ENCODE measurements around the gene STK38L.
A peak's percentile ranks its signal among the peaks of the same experiment; 100 is the strongest.

STK38L gene

DNA sequence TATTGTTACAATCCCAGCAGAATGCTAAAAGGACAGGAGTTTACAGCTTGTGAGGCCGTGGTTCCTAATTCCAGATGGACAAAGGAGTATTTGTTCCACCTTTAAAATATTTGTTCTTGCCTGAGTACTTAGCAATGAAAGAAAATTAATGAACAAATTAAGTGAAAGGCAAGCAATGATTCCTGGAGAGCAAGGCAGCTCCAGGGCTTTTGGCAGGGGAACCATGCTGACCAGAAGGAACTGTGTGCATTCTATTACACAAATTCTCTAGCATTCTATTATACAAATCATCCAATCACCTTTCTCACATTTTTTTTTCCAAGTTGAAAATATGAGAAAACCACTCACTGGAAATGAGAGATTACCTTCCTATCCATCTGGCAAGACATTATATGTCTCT lies 86.8 kb downstream of the STK38L start:
- TF ChIP-seq POLR2AphosphoS5 (IDR thresholded peaks at IDR 0.05; ENCODE audit: low read depth) (no peak), SPI1 (IDR thresholded peaks at IDR 0.05; ENCODE audit: borderline replicate concordance, low read depth) (no peak), GABPA (IDR thresholded peaks at IDR 0.05; ENCODE audit: low read depth) (no peak)
- TF ChIP-seq, protein P1, sequence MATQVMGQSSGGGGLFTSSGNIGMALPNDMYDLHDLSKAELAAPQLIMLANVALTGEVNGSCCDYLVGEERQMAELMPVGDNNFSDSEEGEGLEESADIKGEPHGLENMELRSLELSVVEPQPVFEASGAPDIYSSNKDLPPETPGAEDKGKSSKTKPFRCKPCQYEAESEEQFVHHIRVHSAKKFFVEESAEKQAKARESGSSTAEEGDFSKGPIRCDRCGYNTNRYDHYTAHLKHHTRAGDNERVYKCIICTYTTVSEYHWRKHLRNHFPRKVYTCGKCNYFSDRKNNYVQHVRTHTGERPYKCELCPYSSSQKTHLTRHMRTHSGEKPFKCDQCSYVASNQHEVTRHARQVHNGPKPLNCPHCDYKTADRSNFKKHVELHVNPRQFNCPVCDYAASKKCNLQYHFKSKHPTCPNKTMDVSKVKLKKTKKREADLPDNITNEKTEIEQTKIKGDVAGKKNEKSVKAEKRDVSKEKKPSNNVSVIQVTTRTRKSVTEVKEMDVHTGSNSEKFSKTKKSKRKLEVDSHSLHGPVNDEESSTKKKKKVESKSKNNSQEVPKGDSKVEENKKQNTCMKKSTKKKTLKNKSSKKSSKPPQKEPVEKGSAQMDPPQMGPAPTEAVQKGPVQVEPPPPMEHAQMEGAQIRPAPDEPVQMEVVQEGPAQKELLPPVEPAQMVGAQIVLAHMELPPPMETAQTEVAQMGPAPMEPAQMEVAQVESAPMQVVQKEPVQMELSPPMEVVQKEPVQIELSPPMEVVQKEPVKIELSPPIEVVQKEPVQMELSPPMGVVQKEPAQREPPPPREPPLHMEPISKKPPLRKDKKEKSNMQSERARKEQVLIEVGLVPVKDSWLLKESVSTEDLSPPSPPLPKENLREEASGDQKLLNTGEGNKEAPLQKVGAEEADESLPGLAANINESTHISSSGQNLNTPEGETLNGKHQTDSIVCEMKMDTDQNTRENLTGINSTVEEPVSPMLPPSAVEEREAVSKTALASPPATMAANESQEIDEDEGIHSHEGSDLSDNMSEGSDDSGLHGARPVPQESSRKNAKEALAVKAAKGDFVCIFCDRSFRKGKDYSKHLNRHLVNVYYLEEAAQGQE (IDR thresholded peaks at IDR 0.05; ENCODE audit: insufficient replicate concordance, low read depth), result no peak
- TF ChIP-seq, protein P2, sequence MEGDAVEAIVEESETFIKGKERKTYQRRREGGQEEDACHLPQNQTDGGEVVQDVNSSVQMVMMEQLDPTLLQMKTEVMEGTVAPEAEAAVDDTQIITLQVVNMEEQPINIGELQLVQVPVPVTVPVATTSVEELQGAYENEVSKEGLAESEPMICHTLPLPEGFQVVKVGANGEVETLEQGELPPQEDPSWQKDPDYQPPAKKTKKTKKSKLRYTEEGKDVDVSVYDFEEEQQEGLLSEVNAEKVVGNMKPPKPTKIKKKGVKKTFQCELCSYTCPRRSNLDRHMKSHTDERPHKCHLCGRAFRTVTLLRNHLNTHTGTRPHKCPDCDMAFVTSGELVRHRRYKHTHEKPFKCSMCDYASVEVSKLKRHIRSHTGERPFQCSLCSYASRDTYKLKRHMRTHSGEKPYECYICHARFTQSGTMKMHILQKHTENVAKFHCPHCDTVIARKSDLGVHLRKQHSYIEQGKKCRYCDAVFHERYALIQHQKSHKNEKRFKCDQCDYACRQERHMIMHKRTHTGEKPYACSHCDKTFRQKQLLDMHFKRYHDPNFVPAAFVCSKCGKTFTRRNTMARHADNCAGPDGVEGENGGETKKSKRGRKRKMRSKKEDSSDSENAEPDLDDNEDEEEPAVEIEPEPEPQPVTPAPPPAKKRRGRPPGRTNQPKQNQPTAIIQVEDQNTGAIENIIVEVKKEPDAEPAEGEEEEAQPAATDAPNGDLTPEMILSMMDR (IDR thresholded peaks at IDR 0.05; ENCODE audit: insufficient read depth, low read length), result no peak
- H3K4me3 ChIP-seq (replicated peaks; ENCODE audit: insufficient read depth, low read length), result no peak overlapping the region
- H3K27ac ChIP-seq (replicated peaks), result no peak overlapping the region
- DNase-seq (ENCODE audit: low read depth in 1 of 2, low spot score in 1 of 2), result no peak
- H3K27me3 ChIP-seq (ENCODE audit: insufficient read depth, poor library complexity, severe bottlenecking), result no peaks in the 10 kb centered on the region

DNA sequence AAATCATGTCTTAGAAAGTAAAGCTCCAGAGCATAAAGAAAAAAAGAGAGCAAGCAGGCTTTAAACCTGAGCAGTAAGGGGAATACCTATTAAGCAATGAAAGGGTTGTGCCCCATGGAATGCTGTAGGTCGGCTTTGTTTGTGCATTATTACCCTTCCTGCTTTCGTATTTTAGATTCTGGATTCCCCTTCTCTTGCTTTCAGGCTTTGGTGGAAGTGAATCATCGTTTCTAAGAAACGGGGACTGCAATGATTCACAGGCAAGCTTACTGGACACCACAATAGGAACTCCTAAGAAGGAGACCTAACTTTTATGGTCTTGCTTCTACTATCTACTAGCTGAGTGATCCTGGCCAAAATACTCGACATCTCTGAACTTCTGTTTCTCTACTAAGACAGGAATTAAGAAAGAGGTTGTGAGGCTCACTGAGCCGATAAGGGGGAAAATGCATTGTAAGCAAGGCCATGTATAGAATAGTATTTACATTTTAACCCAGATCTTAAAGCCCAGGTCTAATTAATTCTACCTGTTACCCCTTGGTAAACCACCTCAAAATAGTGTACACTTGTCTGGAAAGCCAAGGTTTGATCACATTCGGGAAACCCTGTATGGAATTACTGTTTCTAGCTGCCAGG lies 87.3 kb downstream of the STK38L start:
- TF ChIP-seq, protein P2 (IDR thresholded peaks at IDR 0.05; ENCODE audit: insufficient read depth, low read length), result no peak
- no peak for TF ChIP-seq POLR2AphosphoS5 (IDR thresholded peaks at IDR 0.05; ENCODE audit: low read depth)
- DNase-seq (ENCODE audit: low read depth in 1 of 2, low spot score in 1 of 2), result peak in 1 of 2 experiments; percentile 74
- Histone ChIP-seq H3K27me3 (ENCODE audit: insufficient read depth, poor library complexity, severe bottlenecking) (no peaks in the 10 kb centered on the region), H3K4me3 (replicated peaks; ENCODE audit: insufficient read depth, low read length) (no peak overlapping the region), H3K27ac (replicated peaks) (no peak overlapping the region)

DNA sequence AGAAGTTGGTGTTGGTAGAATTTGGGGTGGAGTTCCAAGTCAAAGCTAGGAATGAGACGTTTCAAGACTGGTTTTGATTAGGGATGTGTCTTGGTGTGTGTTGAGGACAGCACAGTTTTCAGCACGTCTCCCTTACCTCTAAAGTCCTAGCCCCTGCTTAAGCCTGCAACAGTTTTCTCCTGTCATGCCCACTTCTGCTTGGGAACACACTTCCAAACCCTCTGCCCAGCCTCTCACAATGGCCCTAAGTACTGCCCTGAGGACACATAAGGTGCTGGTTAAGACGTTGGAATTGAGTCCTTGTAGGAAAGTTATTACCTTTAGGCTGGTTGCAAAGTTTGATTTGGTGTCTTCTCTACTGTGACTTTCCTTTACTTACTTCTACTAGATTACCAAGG lies 87.8 kb downstream of the STK38L start:
- no peak for TF ChIP-seq SPI1 (IDR thresholded peaks at IDR 0.05; ENCODE audit: borderline replicate concordance, low read depth)
- TF ChIP-seq GABPA (IDR thresholded peaks at IDR 0.05; ENCODE audit: low read depth), result no peak
- TF ChIP-seq, protein P2 (IDR thresholded peaks at IDR 0.05; ENCODE audit: insufficient read depth, low read length), result no peak
- TF ChIP-seq POLR2AphosphoS5 (IDR thresholded peaks at IDR 0.05; ENCODE audit: low read depth), result no peak
- TF ChIP-seq, protein P1 (IDR thresholded peaks at IDR 0.05; ENCODE audit: insufficient replicate concordance, low read depth), result no peak
- Histone ChIP-seq H3K27ac (replicated peaks) (no peak overlapping the region), H3K4me3 (replicated peaks; ENCODE audit: insufficient read depth, low read length) (no peak overlapping the region), H3K27me3 (ENCODE audit: insufficient read depth, poor library complexity, severe bottlenecking) (no peaks in the 10 kb centered on the region)
- no peak for DNase-seq (ENCODE audit: low read depth in 1 of 2, low spot score in 1 of 2)

DNA sequence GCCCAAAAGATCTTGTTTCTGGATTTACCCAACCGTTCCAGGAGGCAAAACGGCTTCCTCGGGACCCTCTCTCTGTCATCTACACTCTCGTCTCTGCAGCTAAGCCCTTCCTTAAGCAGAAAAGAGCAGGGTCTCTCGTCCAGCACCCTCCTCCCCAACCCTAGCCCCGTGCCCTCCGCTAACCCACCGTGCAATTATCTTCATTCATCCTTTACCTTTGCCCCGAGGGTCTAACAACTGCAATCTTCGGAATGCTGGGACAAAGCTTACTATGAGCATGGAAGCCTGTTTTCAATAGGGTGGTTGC lies 88.3 kb downstream of the STK38L start:
- H3K27me3 ChIP-seq (ENCODE audit: insufficient read depth, poor library complexity, severe bottlenecking), result no peaks in the 10 kb centered on the region
- no peak overlapping the region for H3K27ac ChIP-seq (replicated peaks)
- H3K4me3 ChIP-seq (replicated peaks; ENCODE audit: insufficient read depth, low read length), result peak overlapping the region; percentile 71

More for the DNA sequence above, 88.3 kb downstream of the STK38L start:
- DNase-seq (ENCODE audit: low read depth in 1 of 2, low spot score in 1 of 2), result no peak
- TF ChIP-seq, protein P1 (IDR thresholded peaks at IDR 0.05; ENCODE audit: insufficient replicate concordance, low read depth), result no peak
- TF ChIP-seq POLR2AphosphoS5 (IDR thresholded peaks at IDR 0.05; ENCODE audit: low read depth), result no peak
